Right cardiac atrium (tissue), 5 donors: ENCODE results near the gene TOP2A. TPM values are rescaled to one million over a fixed set of nuclear protein-coding genes. Genes with fewer than 3 reads are reported as not detected.
"Not testable (repeated sequence)": the region's sequence is repeated elsewhere in the genome, so short reads cannot be mapped to it uniquely, and the experiment has no call there.

Source experiments
- ATAC-seq, 2 donors: fragments of 200-7000 bp; cut with Tn5 transposase; one replicate each; pipeline versions ENCODE4 v1.8.0 to v1.9.1; 2020; ENCODE audit warnings: moderate library complexity in 2 of 2, mild to moderate bottlenecking in 1 of 2
- DNase-seq, 3 donors: peaks; one replicate each; pipeline ENCODE4 v3.0.0-alpha.2; 2020
- H3K27ac ChIP-seq: one replicate; pipeline ENCODE4 v1.5.1; 2013; ENCODE audit warnings: mild to moderate bottlenecking, low read length, control low read depth, moderate library complexity
- H3K27me3 ChIP-seq: one replicate; pipeline ENCODE4 v1.6.1; 2013; ENCODE audit not compliant: control insufficient read depth, insufficient read depth
- H3K4me1 ChIP-seq: one replicate; pipeline ENCODE4 v1.6.1; 2013; ENCODE audit warnings: low read length; ENCODE audit not compliant: control insufficient read depth, insufficient read depth
- H3K4me3 ChIP-seq: one replicate; pipeline ENCODE4 v1.5.1; 2013; ENCODE audit warnings: low read length, control low read depth
- H3K9me3 ChIP-seq: one replicate; pipeline ENCODE4 v1.6.1; 2013; ENCODE audit warnings: low read length; ENCODE audit not compliant: control insufficient read depth
- WGBS: extraction: QIAGEN DNeasy Blood & Tissue Kit; methylation state at CpG from one replicate; pipeline ENCODE4 v1.1.7; 2013; 5-methylcytosine and 5-hydroxymethylcytosine counted together
- intact Hi-C, 4 donors: fragments of 100-400 bp; cut with DNase I; formaldehyde crosslinking; loops; one replicate each; pipeline versions ENCODE4 v1.11.0 to v1.14.0; 2022 to 2023
- polyA plus RNA-seq: library from polyadenylated mRNA; stranded (reverse); fragments of 200-250 nt; gene quantifications from one replicate; pipeline ENCODE4 v1.2.3, GENCODE V29; 2013
- total RNA-seq, 4 donors: library from RNA; stranded (reverse); fragmentation: NEBNext Ultra II Directional; extraction: Animal tissue kit (Norgen Biotek cat#: 25700); gene quantifications; one replicate each; pipeline ENCODE4 v1.2.1, GENCODE V29; 2021
- donor health status: healthy with polysubstance abuse.
- donor health status: DM: no; HTN: yes; CAD: no.
- donor health status: DM: no; HTN: no; CAD: no.
- donor health status: DM: no; HTN: yes; CAD: no; lungs with severe emphysema.
- donor health status: DM: yes; HTN: yes; CAD: no.

TOP2A gene
- total and polyA plus RNA-seq, 5 donors = 0.22 to 5.9 (median 2.6) TPM

DNA sequence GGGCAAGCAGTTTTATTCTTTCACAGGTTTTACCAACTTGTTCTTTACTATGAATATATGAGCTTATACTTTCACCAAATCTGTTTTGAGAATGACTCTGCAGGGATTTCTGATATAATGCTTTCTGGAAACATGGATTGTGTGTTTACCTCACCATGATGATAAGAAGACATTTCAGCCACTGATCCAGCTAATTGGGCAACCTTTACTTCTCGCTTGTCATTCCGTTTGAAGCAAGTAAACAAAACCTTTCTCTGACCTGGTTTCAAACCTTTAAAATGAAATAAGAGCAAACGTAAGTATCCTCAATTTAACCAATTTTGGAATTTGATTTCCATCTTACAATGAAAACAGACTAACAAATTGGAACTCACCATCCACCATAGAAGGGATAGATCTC, 13.7 kb downstream of the TOP2A start:
- intact Hi-C loops = loop anchor here in 1 of 4 donors (10.0 kb wide), 2 partner anchors 99 to 131 kb away; partner anchors contain the start of gene RARA
- WGBS = 85% methylated on average over 3 of the region's 3 CpGs

DNA sequence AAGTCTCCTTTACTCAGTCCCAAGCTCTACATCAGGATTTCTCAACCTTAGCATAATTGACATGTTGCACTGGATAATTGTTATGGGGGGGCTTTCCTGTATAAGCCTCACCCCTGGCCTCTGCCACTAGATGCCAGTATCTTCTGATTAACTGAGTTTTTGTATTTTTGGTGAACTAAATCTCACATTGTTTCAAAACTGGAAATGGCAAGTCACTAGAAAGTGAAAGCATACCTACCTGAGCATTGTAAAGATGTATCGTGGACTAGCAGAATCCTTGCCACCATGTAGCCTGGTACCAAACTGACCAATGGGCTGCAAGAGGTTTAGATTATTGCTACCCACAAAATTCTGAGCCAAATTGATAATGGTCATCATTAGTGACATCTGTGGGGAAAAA, 15.0 kb downstream of the TOP2A start:
- intact Hi-C loops = loop anchor here in 1 of 4 donors (10.0 kb wide), 2 partner anchors 98 to 132 kb away; partner anchors contain the start of gene RARA
- 90% methylated on average over 1 of the region's 1 CpG for whole genome bisulfite sequencing
- H3K4me3 ChIP-seq = no peak overlapping the region
- H3K9me3 ChIP-seq = no peaks in the 10 kb centered on the region
- no peak overlapping the region for H3K27ac ChIP-seq
- no peaks in the 10 kb centered on the region for H3K4me1 ChIP-seq
- no peaks in the 10 kb centered on the region for H3K27me3 ChIP-seq
- no peak for DNase-seq
- no peak for ATAC-seq

More for the DNA sequence above, 13.7 kb downstream of the TOP2A start:
- Histone ChIP-seq H3K27ac (no peak overlapping the region), H3K27me3 (no peaks in the 10 kb centered on the region), H3K9me3 (no peaks in the 10 kb centered on the region), H3K4me3 (no peak overlapping the region), H3K4me1 (no peaks in the 10 kb centered on the region)
- no peak for ATAC-seq
- DNase-seq = no peak

DNA sequence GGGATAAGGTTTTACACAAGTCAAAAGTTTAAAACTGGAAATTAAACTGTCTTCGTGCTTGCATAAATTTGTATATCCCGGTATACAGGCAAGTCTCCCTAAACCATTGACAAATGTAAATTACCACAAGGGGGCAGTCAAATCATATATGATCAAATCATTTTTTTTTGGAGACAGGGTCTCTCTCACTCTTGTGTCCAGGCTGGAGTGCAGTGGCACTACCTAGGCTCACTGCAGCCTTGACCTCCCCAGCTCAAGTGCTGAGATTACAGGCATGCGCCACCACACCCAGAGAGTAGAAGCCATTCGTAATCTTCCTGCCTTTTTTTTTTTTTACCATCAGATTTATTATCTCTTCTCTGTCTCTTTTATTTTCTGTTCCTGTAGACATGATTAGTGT, 18.5 kb downstream of the TOP2A start:
- Histone ChIP-seq H3K4me1 (no peaks in the 10 kb centered on the region), H3K27me3 (no peaks in the 10 kb centered on the region), H3K9me3 (no peaks in the 10 kb centered on the region), H3K4me3 (no peak overlapping the region), H3K27ac (no peak overlapping the region)
- WGBS = 51% methylated on average over 4 of the region's 4 CpGs
- intact Hi-C loops = loop anchor here in 2 of 4 donors (10.0 kb wide), 3 partner anchors 76 to 166 kb away; partner anchors contain the start of gene CCR7 (in 1 of the 2)
- peak in 1 of 2 donors; percentile 55 for ATAC-seq
- no peak for DNase-seq

DNA sequence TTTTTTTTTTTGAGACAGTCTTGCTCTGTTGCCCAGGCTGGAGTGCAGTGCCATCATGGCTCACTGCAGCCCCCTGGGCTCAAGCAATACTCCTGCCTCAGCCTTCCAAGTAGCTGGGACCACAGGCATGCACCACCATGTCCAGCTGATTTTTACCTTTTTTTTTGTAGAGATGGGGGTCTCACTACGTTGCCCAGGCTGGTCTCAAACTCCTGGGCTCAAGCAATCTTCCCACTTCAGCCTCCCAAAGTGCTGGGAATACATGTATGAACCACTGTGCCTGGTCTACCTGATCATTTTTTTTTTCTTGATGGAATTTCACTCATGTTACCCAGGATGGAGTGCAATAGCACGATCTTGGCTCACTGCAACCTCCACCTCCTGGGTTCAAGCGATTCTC, 31.1 kb downstream of the TOP2A start:
- DNase-seq, intact Hi-C loops, H3K4me3 ChIP-seq, H3K27ac ChIP-seq, H3K4me1 ChIP-seq, H3K9me3 ChIP-seq, ATAC-seq, H3K27me3 ChIP-seq: not testable (repeated sequence)
- WGBS = 96% methylated on average over 3 of the region's 3 CpGs

DNA sequence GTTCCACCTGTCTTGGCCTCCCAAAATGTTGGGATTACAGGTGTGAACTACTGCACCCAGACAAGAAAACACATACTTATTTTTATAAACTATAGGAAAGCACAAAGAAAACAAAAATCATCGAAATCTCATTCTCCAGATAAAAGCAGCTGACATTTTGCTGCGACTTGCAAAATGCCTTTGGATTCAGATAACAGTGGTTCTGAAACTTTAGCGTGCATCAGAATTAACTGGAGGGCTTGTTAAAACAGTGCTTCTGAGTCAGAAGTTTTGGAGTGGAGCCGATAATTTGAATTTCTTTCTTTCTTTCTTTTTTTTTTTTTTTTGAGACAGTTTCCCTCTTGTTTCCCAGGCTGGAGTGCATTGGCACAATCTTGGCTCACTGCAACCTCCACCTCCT, 35.4 kb downstream of the TOP2A start:
- H3K4me3 ChIP-seq = no peak overlapping the region
- H3K9me3 ChIP-seq = no peaks in the 10 kb centered on the region
- WGBS = 77% methylated on average over 4 of the region's 4 CpGs
- no peaks in the 10 kb centered on the region for H3K27me3 ChIP-seq
- H3K27ac ChIP-seq = no peak overlapping the region
- DNase-seq (no peak), ATAC-seq (no peak)
- H3K4me1 ChIP-seq = no peaks in the 10 kb centered on the region
- intact Hi-C loops = no loop called here

DNA sequence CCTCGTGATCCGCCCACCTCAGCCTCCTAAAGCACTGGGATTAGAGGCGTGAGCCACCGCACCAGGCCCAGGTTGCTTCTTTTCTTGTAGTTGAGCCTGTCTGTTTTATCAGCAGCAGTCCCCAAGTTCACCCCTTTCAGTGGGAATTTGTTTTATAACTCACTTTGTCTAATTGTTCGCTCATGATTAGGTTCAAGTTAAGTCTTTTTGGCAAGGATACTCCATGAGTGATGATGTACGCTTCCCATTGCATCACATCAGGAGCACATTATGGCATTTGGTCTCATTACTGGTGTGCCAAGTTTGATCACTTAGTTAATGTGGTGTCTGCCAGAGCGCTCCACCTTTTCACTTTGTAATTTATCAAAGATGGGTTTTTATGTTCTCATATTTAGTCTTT, 38.7 kb downstream of the TOP2A start:
- ATAC-seq (no peak), DNase-seq (no peak)
- Histone ChIP-seq H3K9me3 (no peaks in the 10 kb centered on the region), H3K4me3 (no peak overlapping the region), H3K4me1 (no peaks in the 10 kb centered on the region), H3K27ac (no peak overlapping the region), H3K27me3 (no peaks in the 10 kb centered on the region)
- intact Hi-C loops = no loop called here
- whole genome bisulfite sequencing = 88% methylated on average over 7 of the region's 7 CpGs

DNA sequence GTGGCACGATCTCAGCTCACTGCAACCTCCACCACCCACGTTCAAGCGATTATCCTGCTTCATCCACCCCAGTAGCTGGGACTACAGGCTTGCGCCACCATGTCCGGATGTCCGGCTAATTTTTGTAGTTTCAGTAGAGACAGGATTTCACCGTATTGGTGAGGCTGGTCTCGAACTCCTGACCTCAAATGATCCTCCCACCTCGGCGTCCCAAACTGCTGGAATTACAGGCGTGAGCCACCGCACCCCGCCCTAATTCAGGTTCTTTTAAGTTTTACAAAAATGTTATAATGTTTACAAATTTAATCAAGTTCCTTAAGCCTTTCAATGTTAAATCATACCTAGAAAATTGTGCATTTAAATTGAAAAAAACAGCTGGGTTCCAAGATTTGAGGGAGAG, 39.9 kb downstream of the TOP2A start:
- H3K4me3 ChIP-seq = no peak overlapping the region
- no peak overlapping the region for H3K27ac ChIP-seq
- no peaks in the 10 kb centered on the region for H3K9me3 ChIP-seq
- no peak for ATAC-seq
- intact Hi-C loops = no loop called here
- H3K4me1 ChIP-seq = no peaks in the 10 kb centered on the region
- DNase-seq = no peak
- WGBS = 91% methylated on average over 13 of the region's 13 CpGs
- no peaks in the 10 kb centered on the region for H3K27me3 ChIP-seq

DNA sequence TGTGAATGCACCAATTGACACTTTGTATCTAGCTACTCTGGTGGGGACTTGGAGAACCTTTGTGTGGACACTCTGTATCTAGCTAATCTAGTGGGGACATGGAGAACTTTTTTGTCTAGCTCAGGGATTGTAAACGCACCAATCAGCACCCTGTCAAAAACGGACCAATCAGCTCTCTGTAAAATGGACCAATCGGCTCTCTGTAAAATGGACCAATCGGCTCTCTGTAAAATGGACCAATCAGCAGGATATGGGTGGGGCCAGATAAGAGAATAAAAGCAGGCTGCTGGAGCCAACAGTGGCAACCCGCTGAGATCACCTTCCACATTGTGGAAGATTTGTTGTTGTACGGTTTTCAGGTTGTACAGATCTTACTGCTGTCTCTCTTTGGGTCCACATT, 41.2 kb downstream of the TOP2A start:
- H3K27me3 ChIP-seq, DNase-seq, H3K9me3 ChIP-seq, H3K4me3 ChIP-seq, H3K27ac ChIP-seq, intact Hi-C loops, H3K4me1 ChIP-seq, ATAC-seq: not testable (repeated sequence)
- 84% methylated on average over 6 of the region's 6 CpGs for WGBS

DNA sequence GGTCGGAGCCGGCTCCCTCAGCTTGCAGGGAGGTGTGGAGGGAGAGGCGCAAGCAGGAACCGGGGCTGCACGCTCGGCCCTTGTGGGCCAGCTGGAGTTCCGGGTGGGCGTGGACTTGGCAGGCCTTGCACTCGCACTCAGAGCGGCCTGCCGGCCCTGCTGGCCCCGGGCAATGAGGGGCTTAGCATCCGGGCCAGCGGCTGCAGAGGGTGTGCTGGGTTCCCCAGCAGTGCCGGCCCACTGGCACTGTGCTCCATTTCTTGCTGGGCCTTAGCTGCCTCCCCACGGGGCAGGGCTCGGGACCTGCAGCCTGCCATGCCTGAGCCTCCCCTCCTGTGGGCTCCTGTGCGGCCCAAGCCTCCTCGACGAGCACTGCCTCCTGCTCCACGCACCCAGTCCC, 41.9 kb downstream of the TOP2A start:
- H3K27me3 ChIP-seq, H3K4me1 ChIP-seq, ATAC-seq, H3K4me3 ChIP-seq, DNase-seq, intact Hi-C loops, H3K9me3 ChIP-seq, H3K27ac ChIP-seq: not testable (repeated sequence)
- WGBS = 92% methylated on average over 21 of the region's 21 CpGs

DNA sequence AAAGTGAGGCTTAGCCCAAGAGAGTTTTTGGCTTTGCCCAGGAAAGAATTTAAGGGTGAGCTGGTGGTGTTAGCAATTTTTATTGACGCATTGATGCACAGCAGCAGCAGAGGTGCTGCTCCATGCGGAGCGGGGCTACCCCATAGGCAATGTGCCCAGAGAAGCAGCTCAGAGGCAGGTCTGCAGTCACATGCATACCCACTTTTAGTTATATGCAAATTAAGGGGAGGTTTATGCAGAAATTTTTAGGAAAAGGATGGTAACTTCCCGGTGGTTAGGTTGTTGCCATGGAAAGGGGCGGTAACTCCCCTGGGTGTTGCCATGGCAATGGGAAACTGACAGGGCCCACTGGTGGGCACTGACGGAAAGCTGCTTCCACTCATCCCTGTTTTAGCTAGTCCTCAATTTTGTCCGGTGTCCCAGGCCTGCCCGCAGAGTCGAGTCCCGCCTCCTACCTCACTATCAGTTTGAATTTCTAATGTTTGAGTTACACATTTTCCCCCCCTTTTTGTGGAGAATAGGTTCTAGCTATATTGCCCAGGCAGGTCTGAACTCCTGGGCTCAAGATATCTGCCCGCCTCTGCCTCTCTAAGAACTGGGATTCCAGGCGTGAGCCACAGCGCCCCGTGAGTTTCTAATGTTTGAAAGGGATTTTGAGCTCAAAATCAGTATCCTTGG, 42.7 kb downstream of the TOP2A start:
- 87% methylated on average over 14 of the region's 14 CpGs for WGBS
- Histone ChIP-seq H3K27me3 (no peaks in the 10 kb centered on the region), H3K27ac (no peak overlapping the region), H3K4me3 (no peak overlapping the region), H3K9me3 (no peaks in the 10 kb centered on the region), H3K4me1 (no peaks in the 10 kb centered on the region)
- DNase-seq (no peak), ATAC-seq (no peak)
- intact Hi-C loops = no loop called here

DNA sequence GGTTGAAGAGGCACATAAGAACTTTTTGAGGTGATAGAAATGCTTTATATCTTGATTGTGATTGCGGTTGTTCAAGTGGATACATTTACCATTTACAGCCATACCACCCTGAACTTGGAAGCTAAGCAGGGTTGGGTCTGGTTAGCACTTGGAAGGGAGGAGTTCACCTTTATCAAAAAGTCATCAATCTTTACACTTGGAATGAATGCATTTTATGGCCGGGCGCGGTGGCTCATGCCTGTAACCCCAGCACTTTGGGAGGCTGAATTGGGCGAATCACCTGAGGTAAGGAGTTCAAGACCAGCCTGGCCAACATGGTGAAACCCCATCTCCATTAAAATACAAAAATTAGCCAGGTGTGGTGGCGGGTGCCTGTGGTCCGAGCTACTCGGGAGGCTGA, 43.7 kb downstream of the TOP2A start:
- no peaks in the 10 kb centered on the region for H3K4me1 ChIP-seq
- H3K27me3 ChIP-seq = no peaks in the 10 kb centered on the region
- DNase-seq (no peak), ATAC-seq (no peak)
- no peak overlapping the region for H3K4me3 ChIP-seq
- H3K9me3 ChIP-seq = no peaks in the 10 kb centered on the region
- 90% methylated on average over 8 of the region's 8 CpGs for WGBS
- intact Hi-C loops = no loop called here
- no peak overlapping the region for H3K27ac ChIP-seq

DNA sequence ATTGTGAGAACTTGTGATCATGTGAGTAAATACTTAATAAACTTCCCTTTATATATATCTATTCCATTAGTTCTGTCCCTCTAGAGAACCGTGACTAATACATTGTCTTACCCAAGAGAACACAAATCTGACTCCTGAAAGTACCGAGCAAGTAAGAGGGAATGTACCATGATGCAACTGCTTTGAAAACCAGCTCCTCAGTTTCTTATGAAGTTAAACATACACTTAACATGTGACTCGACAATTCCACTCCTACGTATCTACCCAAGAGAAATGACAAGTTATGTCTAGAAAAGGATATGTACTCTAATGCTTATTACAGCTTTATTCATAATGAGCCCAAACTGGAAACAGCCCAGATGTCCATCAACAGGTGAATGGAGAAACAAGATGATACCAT, 44.4 kb downstream of the TOP2A start:
- Histone ChIP-seq H3K27ac (no peak overlapping the region), H3K4me3 (no peak overlapping the region), H3K27me3 (no peaks in the 10 kb centered on the region), H3K9me3 (no peaks in the 10 kb centered on the region), H3K4me1 (no peaks in the 10 kb centered on the region)
- intact Hi-C loops = no loop called here
- ATAC-seq (no peak), DNase-seq (no peak)
- 82% methylated on average over 4 of the region's 4 CpGs for WGBS
